ENCODE results near the gene MAGEA11.

DNA sequence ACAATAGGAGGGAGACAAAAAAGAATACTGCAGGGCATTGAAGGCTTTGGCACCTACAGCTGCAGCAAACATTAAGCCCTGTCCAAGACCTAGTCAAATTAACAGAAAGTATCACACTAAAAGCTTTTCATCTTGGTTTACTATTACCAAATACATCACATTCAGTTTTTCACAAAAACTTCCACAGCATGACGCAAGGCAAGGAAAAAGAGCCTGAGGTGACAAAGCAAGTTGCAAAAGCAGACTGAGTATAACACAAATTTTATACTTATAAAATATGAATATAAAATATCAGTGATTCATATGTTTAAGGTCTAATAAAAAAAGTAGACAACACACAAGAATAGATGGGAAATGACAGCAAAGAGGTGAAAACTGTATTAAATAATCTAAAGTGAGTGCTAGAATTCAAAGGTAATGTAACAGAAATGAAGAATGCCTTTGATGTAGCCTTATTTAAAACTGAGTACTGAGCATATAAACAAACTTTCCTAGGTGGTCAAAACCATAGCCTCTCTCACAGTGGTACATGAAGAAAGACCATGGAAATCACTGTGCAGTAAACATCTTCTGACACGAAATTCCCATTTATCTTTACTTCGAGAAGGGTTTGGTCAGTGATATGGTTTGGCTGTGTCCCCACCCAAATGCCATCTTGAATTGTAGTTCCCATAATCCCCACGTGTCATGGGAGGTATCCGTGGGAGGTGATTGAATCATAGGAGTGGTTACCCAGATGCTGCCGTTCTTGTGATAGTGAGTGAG lies 27.7 kb upstream of the MAGEA11 start:
- TF ChIP-seq, protein P1, sequence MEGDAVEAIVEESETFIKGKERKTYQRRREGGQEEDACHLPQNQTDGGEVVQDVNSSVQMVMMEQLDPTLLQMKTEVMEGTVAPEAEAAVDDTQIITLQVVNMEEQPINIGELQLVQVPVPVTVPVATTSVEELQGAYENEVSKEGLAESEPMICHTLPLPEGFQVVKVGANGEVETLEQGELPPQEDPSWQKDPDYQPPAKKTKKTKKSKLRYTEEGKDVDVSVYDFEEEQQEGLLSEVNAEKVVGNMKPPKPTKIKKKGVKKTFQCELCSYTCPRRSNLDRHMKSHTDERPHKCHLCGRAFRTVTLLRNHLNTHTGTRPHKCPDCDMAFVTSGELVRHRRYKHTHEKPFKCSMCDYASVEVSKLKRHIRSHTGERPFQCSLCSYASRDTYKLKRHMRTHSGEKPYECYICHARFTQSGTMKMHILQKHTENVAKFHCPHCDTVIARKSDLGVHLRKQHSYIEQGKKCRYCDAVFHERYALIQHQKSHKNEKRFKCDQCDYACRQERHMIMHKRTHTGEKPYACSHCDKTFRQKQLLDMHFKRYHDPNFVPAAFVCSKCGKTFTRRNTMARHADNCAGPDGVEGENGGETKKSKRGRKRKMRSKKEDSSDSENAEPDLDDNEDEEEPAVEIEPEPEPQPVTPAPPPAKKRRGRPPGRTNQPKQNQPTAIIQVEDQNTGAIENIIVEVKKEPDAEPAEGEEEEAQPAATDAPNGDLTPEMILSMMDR (IDR thresholded peaks at IDR 0.05): no peak
- TF ChIP-seq POLR2AphosphoS5 (IDR thresholded peaks at IDR 0.05; ENCODE audit: insufficient read depth in 1 of 2, low read depth in 1 of 2): no peak

Measured in vagina (tissue), 2 donors.